CD4-positive, alpha-beta memory T cell (primary cell): ENCODE measurements around the gene C1orf174. TPM values are rescaled to one million over a fixed set of nuclear protein-coding genes. Genes with fewer than 3 reads are reported as not detected.

Experiments
- CTCF ChIA-PET: fragments of 350-600 bp; sonication (Branson Sonifier 250); formaldehyde crosslinking; loops from one replicate; lab custom pipeline; 2021; ENCODE audit warnings: inconsistent platforms; ENCODE audit not compliant: partially characterized antibody; lab: Charles Lee
- POLR2A ChIA-PET: fragments of 350-600 bp; sonication (Branson Sonifier 250); formaldehyde crosslinking; loops from one replicate; lab custom pipeline; 2021; ENCODE audit not compliant: partially characterized antibody; lab: Charles Lee
- DNase-seq, 5 donors: peaks; one replicate each; pipeline versions ENCODE4 v3.0.0 to v3.0.0-alpha.2; 2020 to 2022; ENCODE audit warnings: mixed read lengths in 1 of 5
- H3K27ac ChIP-seq: one replicate; pipeline ENCODE4 v1.7.0; 2013; ENCODE audit warnings: low read depth, low read length
- H3K27me3 ChIP-seq: 2 replicates; pipeline ENCODE4 v1.7.0; 2013; ENCODE audit warnings: mild to moderate bottlenecking, low read length, moderate library complexity; ENCODE audit not compliant: insufficient read depth
- H3K36me3 ChIP-seq: 2 replicates; pipeline ENCODE4 v1.7.0; 2013; ENCODE audit warnings: mild to moderate bottlenecking, low read length, moderate library complexity; ENCODE audit not compliant: insufficient read depth
- H3K4me1 ChIP-seq: 2 replicates; pipeline ENCODE4 v1.7.0; 2013; ENCODE audit warnings: mild to moderate bottlenecking, low read length, moderate library complexity; ENCODE audit not compliant: insufficient read depth
- H3K4me3 ChIP-seq, 2 donors: one replicate each; pipeline ENCODE4 v1.7.0; 2013; ENCODE audit warnings: low read length in 2 of 2, mild to moderate bottlenecking in 1 of 2
- H3K9me3 ChIP-seq, 2 donors: one replicate each; pipeline ENCODE4 v1.7.0; 2013; ENCODE audit warnings: low read length in 2 of 2, control low read depth in 1 of 2; ENCODE audit not compliant: control insufficient read depth in 1 of 2
- H3K27ac Mint-ChIP-seq, 7 donors: one replicate each; pipeline ENCODE4 v1.8.0; 2020 to 2021; ENCODE audit warnings: mixed read lengths in 7 of 7, mild to moderate bottlenecking in 6 of 7, inconsistent platforms in 3 of 7, moderate library complexity in 3 of 7
- H3K27me3 Mint-ChIP-seq, 2 donors: one replicate each; pipeline ENCODE4 v1.8.0; 2020 to 2021; ENCODE audit warnings: mixed read lengths in 2 of 2
- H3K36me3 Mint-ChIP-seq, 2 donors: one replicate each; pipeline ENCODE4 v1.8.0; 2020 to 2021; ENCODE audit warnings: mixed read lengths in 2 of 2, inconsistent platforms in 1 of 2, mild to moderate bottlenecking in 1 of 2
- H3K4me1 Mint-ChIP-seq, 4 donors: one replicate each; pipeline ENCODE4 v1.8.0; 2020 to 2021; ENCODE audit warnings: mixed read lengths in 4 of 4, mild to moderate bottlenecking in 1 of 4
- H3K4me3 Mint-ChIP-seq, 8 donors: one replicate each; pipeline ENCODE4 v1.8.0; 2020 to 2021; ENCODE audit warnings: mixed read lengths in 8 of 8, mild to moderate bottlenecking in 7 of 8, moderate library complexity in 6 of 8, inconsistent platforms in 3 of 8
- H3K9me3 Mint-ChIP-seq, 8 donors: one replicate each; pipeline ENCODE4 v1.8.0; 2020 to 2021; ENCODE audit warnings: mixed read lengths in 8 of 8, mild to moderate bottlenecking in 5 of 8, inconsistent platforms in 3 of 8, moderate library complexity in 1 of 8
- intact Hi-C: fragments of 100-400 bp; cut with micrococcal nuclease; formaldehyde crosslinking; loops from one replicate; pipeline ENCODE4 v1.15.1; 2023
- polyA plus RNA-seq, 2 donors: library from polyadenylated mRNA; unstranded; fragments of 300-500 nt; fragmentation: Illumina TruSeq; gene quantifications; one replicate each; pipeline ENCODE4 v1.2.3, GENCODE V29; 2021
- total RNA-seq, 2 experiments: library from RNA; stranded (reverse); gene quantifications; one replicate each; pipeline ENCODE4 v1.2.3, GENCODE V29; 2021

The C1orf174 gene
- total and polyA plus RNA-seq, 4 experiments from 2014 or later: 21.8 to 36.0 (median 34.3) TPM

GRCh38 chr1:3893190-3893589 lies 6.9 kb downstream of the C1orf174 start:
- Mint-ChIP-seq H3K9me3 (peaks cover 0 to 14% (median 7%) of the 10 kb centered on the region in 8 donors), H3K27ac (peak overlapping the region in 1 of 7 donors; percentile 22), H3K27me3 (no peaks in the 10 kb centered on the region), H3K4me1 (peaks cover 19 to 39% (median 25%) of the 10 kb centered on the region in 4 donors), H3K36me3 (peaks cover 27 to 49% of the 10 kb centered on the region in 2 donors), H3K4me3 (no peak overlapping the region)
- H3K27me3 ChIP-seq: no peaks in the 10 kb centered on the region
- H3K4me3 ChIP-seq: no peak overlapping the region
- H3K27ac ChIP-seq: no peak overlapping the region
- ChIA-PET CTCF (no interaction called here), POLR2A (interaction anchor here (0.8 kb wide), 1 partner anchor 10 kb away, joined by 3 read pairs; no protein-coding TSS in a partner anchor)
- peaks cover 23% of the 10 kb centered on the region for H3K4me1 ChIP-seq
- no peaks in the 10 kb centered on the region for H3K9me3 ChIP-seq
- no peak for DNase-seq
- intact Hi-C loops: no loop called here
- peaks cover 14% of the 10 kb centered on the region for H3K36me3 ChIP-seq

GRCh38 chr1:3892748-3893147 lies 7.3 kb downstream of the C1orf174 start:
- peaks cover 29 to 53% of the 10 kb centered on the region in 2 donors for H3K36me3 Mint-ChIP-seq
- peaks cover 23% of the 10 kb centered on the region for H3K4me1 ChIP-seq
- H3K4me1 Mint-ChIP-seq: peaks cover 19 to 35% (median 23%) of the 10 kb centered on the region in 4 donors
- peaks cover 17% of the 10 kb centered on the region for H3K36me3 ChIP-seq
- no peak for DNase-seq
- H3K27ac ChIP-seq: no peak overlapping the region
- intact Hi-C loops: no loop called here
- H3K27me3 ChIP-seq: no peaks in the 10 kb centered on the region
- H3K4me3 ChIP-seq: no peak overlapping the region
- H3K27me3 Mint-ChIP-seq: no peaks in the 10 kb centered on the region
- no peak overlapping the region for H3K4me3 Mint-ChIP-seq
- CTCF ChIA-PET: no interaction called here
- POLR2A ChIA-PET: no interaction called here
- H3K9me3 ChIP-seq: no peaks in the 10 kb centered on the region
- peaks cover 0 to 10% (median 4%) of the 10 kb centered on the region in 8 donors for H3K9me3 Mint-ChIP-seq
- H3K27ac Mint-ChIP-seq: peak overlapping the region in 5 of 7 donors; percentile 17 to 51 (median 42)

- Mint-ChIP-seq H3K4me1 (peaks cover 16 to 24% (median 19%) of the 10 kb centered on the region in 4 donors), H3K27ac (peak overlapping the region; percentile 9 to 85 (median 70)), H3K27me3 (no peaks in the 10 kb centered on the region), H3K36me3 (peaks cover 22 to 54% of the 10 kb centered on the region in 2 donors), H3K9me3 (no peaks in the 10 kb centered on the region), H3K4me3 (peak overlapping the region in 3 of 8 donors; percentile 65 to 89 (median 75))
- Histone ChIP-seq H3K4me3 (no peak overlapping the region), H3K36me3 (peaks cover 24% of the 10 kb centered on the region), H3K4me1 (peaks cover 20% of the 10 kb centered on the region), H3K9me3 (no peaks in the 10 kb centered on the region), H3K27me3 (no peaks in the 10 kb centered on the region), H3K27ac (peak overlapping the region; percentile 44)
- DNase-seq: no peak
- ChIA-PET CTCF (interaction anchor here (0.8 to 1.8 kb wide), 2 partner anchors 8 to 33 kb away, joined by 3 to 8 read pairs; partner anchors contain the start of gene C1orf174), POLR2A (interaction anchor here (1.4 to 2.8 kb wide), 2 partner anchors 9 to 35 kb away, joined by 3 to 19 read pairs; partner anchors contain the start of gene C1orf174)
- intact Hi-C loops: no loop called here
Observed at GRCh38 chr1:3891329-3891865, 8.7 kb downstream of the C1orf174 start.

GRCh38 chr1:3890389-3891328 lies 9.4 kb downstream of the C1orf174 start:
- Histone ChIP-seq H3K4me3 (peak overlapping the region; percentile 7 to 26), H3K27me3 (no peaks in the 10 kb centered on the region), H3K4me1 (peaks cover 19% of the 10 kb centered on the region), H3K27ac (peak overlapping the region; percentile 44), H3K9me3 (no peaks in the 10 kb centered on the region), H3K36me3 (peaks cover 28% of the 10 kb centered on the region)
- H3K9me3 Mint-ChIP-seq: no peaks in the 10 kb centered on the region
- ChIA-PET CTCF (interaction anchor here (0.8 to 1.8 kb wide), 2 partner anchors 9 to 32 kb away, joined by 3 to 8 read pairs; partner anchors contain the start of gene C1orf174), POLR2A (interaction anchor here (1.4 to 2.8 kb wide), 2 partner anchors 9 to 34 kb away, joined by 3 to 19 read pairs; partner anchors contain the start of gene C1orf174)
- peaks cover 22 to 52% of the 10 kb centered on the region in 2 donors for H3K36me3 Mint-ChIP-seq
- H3K27me3 Mint-ChIP-seq: no peaks in the 10 kb centered on the region
- peak in 4 of 5 donors; percentile 24 to 69 (median 44) for DNase-seq
- H3K4me3 Mint-ChIP-seq: peak overlapping the region; percentile 62 to 89 (median 70)
- intact Hi-C loops: loop anchor here (1.0 kb wide), 1 partner anchor 10 kb away; the partner anchor contains the start of gene C1orf174
- H3K27ac Mint-ChIP-seq: peak overlapping the region; percentile 85 to 95 (median 90)
- peaks cover 16 to 17% (median 16%) of the 10 kb centered on the region in 4 donors for H3K4me1 Mint-ChIP-seq

GRCh38 chr1:3889936-3890335 lies 10.1 kb downstream of the C1orf174 start:
- Mint-ChIP-seq H3K27ac (peak overlapping the region; percentile 85 to 95 (median 90)), H3K4me1 (peaks cover 15 to 16% (median 16%) of the 10 kb centered on the region in 4 donors), H3K36me3 (peaks cover 24 to 46% of the 10 kb centered on the region in 2 donors), H3K4me3 (peak overlapping the region; percentile 62 to 89 (median 70)), H3K27me3 (no peaks in the 10 kb centered on the region), H3K9me3 (no peaks in the 10 kb centered on the region)
- H3K9me3 ChIP-seq: no peaks in the 10 kb centered on the region
- H3K27ac ChIP-seq: peak overlapping the region; percentile 44
- DNase-seq: peak in 3 of 5 donors; percentile 19 to 48 (median 29)
- H3K4me3 ChIP-seq: peak overlapping the region; percentile 7 to 26
- peaks cover 19% of the 10 kb centered on the region for H3K4me1 ChIP-seq
- no peaks in the 10 kb centered on the region for H3K27me3 ChIP-seq
- ChIA-PET CTCF (interaction anchor here (1.8 kb wide), 1 partner anchor 10 kb away, joined by 8 read pairs; the partner anchor contains the start of gene C1orf174), POLR2A (interaction anchor here (1.4 to 2.8 kb wide), 2 partner anchors 10 to 34 kb away, joined by 3 to 19 read pairs; partner anchors contain the start of gene C1orf174)
- H3K36me3 ChIP-seq: peaks cover 31% of the 10 kb centered on the region
- intact Hi-C loops: loop anchor here (1.0 kb wide), 1 partner anchor 10 kb away; the partner anchor contains the start of gene C1orf174

- peak overlapping the region in 4 of 7 donors; percentile 22 to 55 (median 36) for H3K27ac Mint-ChIP-seq
- no peaks in the 10 kb centered on the region for H3K27me3 ChIP-seq
- DNase-seq: no peak
- H3K4me1 ChIP-seq: peaks cover 19% of the 10 kb centered on the region
- ChIA-PET CTCF (no interaction called here), POLR2A (interaction anchor here (0.7 to 1.4 kb wide), 2 partner anchors 10 to 11 kb away, joined by 3 read pairs; partner anchors contain the start of gene C1orf174)
- H3K4me1 Mint-ChIP-seq: peaks cover 18 to 19% (median 18%) of the 10 kb centered on the region in 4 donors
- peaks cover 40% of the 10 kb centered on the region for H3K36me3 ChIP-seq
- H3K4me3 ChIP-seq: no peak overlapping the region
- H3K9me3 ChIP-seq: no peaks in the 10 kb centered on the region
- no peaks in the 10 kb centered on the region for H3K27me3 Mint-ChIP-seq
- H3K9me3 Mint-ChIP-seq: no peaks in the 10 kb centered on the region
- no peak overlapping the region for H3K27ac ChIP-seq
- intact Hi-C loops: no loop called here
- peaks cover 35 to 57% of the 10 kb centered on the region in 2 donors for H3K36me3 Mint-ChIP-seq
- no peak overlapping the region for H3K4me3 Mint-ChIP-seq
Observed at GRCh38 chr1:3888301-3888700, 11.8 kb downstream of the C1orf174 start.
